Kidney tubule cell (primary cell): Measurements from ENCODE around the gene S100PBP.

Experiments used
- DNase-seq: peaks from one replicate; pipeline ENCODE4 v3.0.0-alpha.2; 2018; ENCODE audit warnings: low spot score

The S100PBP gene

GRCh38 chr1:32871364-32872191 lies 54.1 kb downstream of the S100PBP start:
- no peak for DNase-seq

- DNase-seq = no peak
Measured at GRCh38 chr1:32872192-32872460, 54.7 kb downstream of the S100PBP start.

GRCh38 chr1:32873484-32873883 lies 56.0 kb downstream of the S100PBP start:
- no peak for DNase-seq

GRCh38 chr1:32874860-32875752 lies 57.7 kb downstream of the S100PBP start:
- DNase-seq = no peak

GRCh38 chr1:32876341-32877210 lies 59.1 kb downstream of the S100PBP start:
- peak; percentile 57 for DNase-seq

GRCh38 chr1:32877211-32878110 lies 60.0 kb downstream of the S100PBP start:
- DNase-seq = no peak

- DNase-seq = peak; percentile 57
Measured at GRCh38 chr1:32878183-32878582, 60.7 kb downstream of the S100PBP start.

GRCh38 chr1:32878637-32879041 lies 61.2 kb downstream of the S100PBP start:
- no peak for DNase-seq

GRCh38 chr1:32881291-32881690 lies 63.8 kb downstream of the S100PBP start:
- DNase-seq = no peak

GRCh38 chr1:32881871-32882850 lies 64.7 kb downstream of the S100PBP start:
- no peak for DNase-seq

GRCh38 chr1:32883338-32884031 lies 66.0 kb downstream of the S100PBP start:
- DNase-seq = no peak

GRCh38 chr1:32884032-32884372 lies 66.5 kb downstream of the S100PBP start:
- no peak for DNase-seq

GRCh38 chr1:32884726-32885125 lies 67.3 kb downstream of the S100PBP start:
- no peak for DNase-seq

- DNase-seq = no peak
Measured at GRCh38 chr1:32885676-32886003, 68.2 kb downstream of the S100PBP start.

GRCh38 chr1:32886004-32886827 lies 68.8 kb downstream of the S100PBP start, which contains the start of gene HPCA:
HPCA (plus strand) TSS chr1:32886491; CDS start chr1:32888899, 2,408 bp downstream.
- peak; percentile 53 for DNase-seq

- no peak for DNase-seq
Measured at GRCh38 chr1:32886828-32887414, 69.5 kb downstream of the S100PBP start.

- DNase-seq = no peak
Measured at GRCh38 chr1:32887623-32888022, 70.2 kb downstream of the S100PBP start.

GRCh38 chr1:32888134-32888533 lies 70.7 kb downstream of the S100PBP start:
- no peak for DNase-seq
